ENCODE data around the gene CACNA1H. TPM values are rescaled to one million over a fixed set of nuclear protein-coding genes. Genes with fewer than 3 reads are reported as not detected.

CACNA1H gene
- total and polyA plus RNA-seq, 2 experiments from 2014 or later: 9.1 TPM

DNA sequence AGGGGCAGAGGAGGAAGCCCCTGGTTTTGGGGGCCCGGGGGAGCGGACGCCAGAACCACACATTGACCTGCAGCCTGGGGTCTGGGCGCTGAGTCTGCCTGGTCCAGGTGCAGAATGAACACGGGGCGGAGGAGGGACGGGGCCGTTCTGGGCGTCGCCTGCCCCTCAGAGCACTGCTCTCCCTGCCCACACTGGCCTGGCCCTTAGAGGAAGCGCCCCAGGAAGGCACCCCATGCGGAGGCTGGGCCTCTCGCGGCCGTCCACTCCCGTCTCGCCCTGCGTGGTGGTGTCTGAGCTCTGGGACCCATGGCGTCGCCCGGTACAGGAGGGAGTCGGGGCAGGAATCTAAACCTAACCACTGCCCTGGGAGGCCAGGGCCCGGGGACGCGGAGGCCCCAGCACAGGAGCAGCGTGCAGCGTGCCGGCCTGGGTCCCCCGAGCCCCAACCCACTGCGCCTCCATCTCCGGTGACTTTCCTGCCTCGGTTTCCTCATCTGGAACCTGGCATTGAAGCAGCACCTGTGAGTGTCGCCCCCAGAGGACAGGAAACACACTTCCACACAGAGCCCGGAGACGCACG lies 107.3 kb downstream of the CACNA1H start:
- WGBS (ENCODE audit: low lambda C conversion rate, missing lambda C conversion rate): 91% methylated on average over 35 of the region's 36 CpGs
- Histone ChIP-seq H4K20me1 (ENCODE audit: insufficient read depth, poor library complexity, severe bottlenecking) (no peaks in the 10 kb centered on the region), H2AFZ (no peak overlapping the region), H3K27ac (no peak overlapping the region), H3K9me3 (ENCODE audit: low read depth) (no peaks in the 10 kb centered on the region), H3K27me3 (peaks cover 8% of the 10 kb centered on the region), H3K36me3 (replicated peaks; ENCODE audit: insufficient read depth, low read depth) (no peaks in the 10 kb centered on the region), H3K79me2 (no peaks in the 10 kb centered on the region), H3K4me3 (no peak overlapping the region), H3K4me1 (ENCODE audit: insufficient read depth) (no peaks in the 10 kb centered on the region), H3K4me2 (no peak overlapping the region), H3K9me2 (replicated peaks; ENCODE audit: insufficient read depth) (no peaks in the 10 kb centered on the region)
- no peak for TF ChIP-seq EZH2 (IDR thresholded peaks at IDR 0.05; ENCODE audit: borderline replicate concordance)
- no peak for TF ChIP-seq EZH2phosphoT487 (IDR thresholded peaks at IDR 0.05; ENCODE audit: low read depth, severe bottlenecking, unreplicated experiment)
- TF ChIP-seq, protein P1, sequence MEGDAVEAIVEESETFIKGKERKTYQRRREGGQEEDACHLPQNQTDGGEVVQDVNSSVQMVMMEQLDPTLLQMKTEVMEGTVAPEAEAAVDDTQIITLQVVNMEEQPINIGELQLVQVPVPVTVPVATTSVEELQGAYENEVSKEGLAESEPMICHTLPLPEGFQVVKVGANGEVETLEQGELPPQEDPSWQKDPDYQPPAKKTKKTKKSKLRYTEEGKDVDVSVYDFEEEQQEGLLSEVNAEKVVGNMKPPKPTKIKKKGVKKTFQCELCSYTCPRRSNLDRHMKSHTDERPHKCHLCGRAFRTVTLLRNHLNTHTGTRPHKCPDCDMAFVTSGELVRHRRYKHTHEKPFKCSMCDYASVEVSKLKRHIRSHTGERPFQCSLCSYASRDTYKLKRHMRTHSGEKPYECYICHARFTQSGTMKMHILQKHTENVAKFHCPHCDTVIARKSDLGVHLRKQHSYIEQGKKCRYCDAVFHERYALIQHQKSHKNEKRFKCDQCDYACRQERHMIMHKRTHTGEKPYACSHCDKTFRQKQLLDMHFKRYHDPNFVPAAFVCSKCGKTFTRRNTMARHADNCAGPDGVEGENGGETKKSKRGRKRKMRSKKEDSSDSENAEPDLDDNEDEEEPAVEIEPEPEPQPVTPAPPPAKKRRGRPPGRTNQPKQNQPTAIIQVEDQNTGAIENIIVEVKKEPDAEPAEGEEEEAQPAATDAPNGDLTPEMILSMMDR (IDR thresholded peaks at IDR 0.05; ENCODE audit: poor library complexity): no peak
- DNase-seq (ENCODE audit: low spot score): no peak

GRCh38 chr16:1261131-1261892 lies 108.4 kb downstream of the CACNA1H start:
- H3K9me3 ChIP-seq (ENCODE audit: low read depth): no peaks in the 10 kb centered on the region
- WGBS (ENCODE audit: low lambda C conversion rate, missing lambda C conversion rate): 74% methylated on average over 34 of the region's 47 CpGs
- no peak overlapping the region for H2AFZ ChIP-seq
- DNase-seq (ENCODE audit: low spot score): no peak
- peaks cover 8% of the 10 kb centered on the region for H3K27me3 ChIP-seq
- H3K9me2 ChIP-seq (replicated peaks; ENCODE audit: insufficient read depth): no peaks in the 10 kb centered on the region
- H3K4me2 ChIP-seq: no peak overlapping the region
- no peaks in the 10 kb centered on the region for H3K79me2 ChIP-seq
- no peaks in the 10 kb centered on the region for H3K36me3 ChIP-seq (replicated peaks; ENCODE audit: insufficient read depth, low read depth)
- no peak for TF ChIP-seq EZH2phosphoT487 (IDR thresholded peaks at IDR 0.05; ENCODE audit: low read depth, severe bottlenecking, unreplicated experiment)
- TF ChIP-seq EZH2 (IDR thresholded peaks at IDR 0.05; ENCODE audit: borderline replicate concordance): no peak
- TF ChIP-seq, protein P1 (IDR thresholded peaks at IDR 0.05; ENCODE audit: poor library complexity): no peak
- no peaks in the 10 kb centered on the region for H3K4me1 ChIP-seq (ENCODE audit: insufficient read depth)
- no peak overlapping the region for H3K27ac ChIP-seq
- no peak overlapping the region for H3K4me3 ChIP-seq
- no peaks in the 10 kb centered on the region for H4K20me1 ChIP-seq (ENCODE audit: insufficient read depth, poor library complexity, severe bottlenecking)

DNA sequence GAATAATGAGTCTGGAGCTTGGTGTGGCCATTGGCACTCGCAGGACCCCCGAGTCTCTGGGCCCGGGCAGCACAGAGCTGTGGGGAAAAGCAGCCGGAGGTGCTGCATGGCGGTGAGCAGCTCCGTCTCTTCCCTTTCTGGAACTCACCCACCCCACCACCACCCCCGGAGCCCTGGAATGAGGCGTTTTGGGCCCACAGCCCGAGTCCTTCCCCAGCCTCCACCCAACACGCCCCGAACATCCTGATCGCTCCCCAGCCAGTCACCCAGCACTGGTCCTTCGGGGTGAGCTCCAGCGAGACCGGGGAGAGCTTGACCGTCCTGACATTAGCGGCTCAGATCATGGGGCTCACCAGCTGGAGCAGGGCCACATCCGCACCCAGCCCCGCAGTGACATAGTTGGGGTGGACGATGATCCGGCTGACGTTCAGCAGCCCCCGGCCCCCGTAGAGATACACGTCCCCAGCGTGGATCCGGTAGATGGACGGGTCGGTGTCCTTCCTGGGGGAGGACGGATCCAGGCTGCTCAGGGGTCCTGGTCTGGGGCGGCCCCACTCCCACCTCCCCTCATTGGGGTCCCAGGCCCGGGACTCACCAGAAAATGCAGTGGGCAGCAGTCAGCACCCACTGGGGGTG lies 109.4 kb downstream of the CACNA1H start:
- Histone ChIP-seq H3K4me1 (ENCODE audit: insufficient read depth) (no peaks in the 10 kb centered on the region), H3K27me3 (peaks cover 8% of the 10 kb centered on the region), H3K4me3 (no peak overlapping the region), H2AFZ (no peak overlapping the region), H3K27ac (no peak overlapping the region), H3K36me3 (replicated peaks; ENCODE audit: insufficient read depth, low read depth) (no peaks in the 10 kb centered on the region), H3K9me3 (ENCODE audit: low read depth) (no peaks in the 10 kb centered on the region), H3K79me2 (no peaks in the 10 kb centered on the region), H3K4me2 (no peak overlapping the region), H4K20me1 (ENCODE audit: insufficient read depth, poor library complexity, severe bottlenecking) (no peaks in the 10 kb centered on the region), H3K9me2 (replicated peaks; ENCODE audit: insufficient read depth) (no peaks in the 10 kb centered on the region)
- WGBS (ENCODE audit: low lambda C conversion rate, missing lambda C conversion rate): 94% methylated on average over 31 of the region's 32 CpGs
- DNase-seq (ENCODE audit: low spot score): no peak
- TF ChIP-seq EZH2phosphoT487 (IDR thresholded peaks at IDR 0.05; ENCODE audit: low read depth, severe bottlenecking, unreplicated experiment) (no peak), EZH2 (IDR thresholded peaks at IDR 0.05; ENCODE audit: borderline replicate concordance) (no peak)
- TF ChIP-seq, protein P1 (IDR thresholded peaks at IDR 0.05; ENCODE audit: poor library complexity): no peak
